NCI-H748 (cell line): ENCODE results near the gene HECTD4.
A peak's percentile ranks its signal among the peaks of the same experiment; 100 is the strongest.

ENCODE experiments used
- DNase-seq: peaks from one replicate; lab custom pipeline; 2025; ENCODE audit not compliant: unreplicated experiment; lab: John Stamatoyannopoulos, UW

HECTD4 gene

GRCh38 chr12:112322882-112323547, 59.2 kb downstream of the HECTD4 start:
- DNase-seq = no peak

- DNase-seq = no peak
Observed at GRCh38 chr12:112322441-112322840, 59.8 kb downstream of the HECTD4 start.

GRCh38 chr12:112321245-112321644, 61.0 kb downstream of the HECTD4 start:
- DNase-seq = no peak

- DNase-seq = no peak
Observed at GRCh38 chr12:112319395-112319794, 62.8 kb downstream of the HECTD4 start.

- no peak for DNase-seq
Observed at GRCh38 chr12:112317481-112317880, 64.8 kb downstream of the HECTD4 start.

GRCh38 chr12:112314981-112315380, 67.2 kb downstream of the HECTD4 start:
- DNase-seq = no peak

GRCh38 chr12:112309797-112310196, 72.4 kb downstream of the HECTD4 start:
- DNase-seq = no peak

- no peak for DNase-seq
Observed at GRCh38 chr12:112308652-112309051, 73.6 kb downstream of the HECTD4 start.

- DNase-seq = no peak
Observed at GRCh38 chr12:112308161-112308560, 74.1 kb downstream of the HECTD4 start.

GRCh38 chr12:112307317-112308011, 74.8 kb downstream of the HECTD4 start:
- no peak for DNase-seq

- no peak for DNase-seq
Observed at GRCh38 chr12:112305951-112306350, 76.3 kb downstream of the HECTD4 start.

GRCh38 chr12:112304436-112304835, 77.8 kb downstream of the HECTD4 start:
- DNase-seq = no peak

GRCh38 chr12:112303799-112304198, 78.4 kb downstream of the HECTD4 start:
- no peak for DNase-seq

GRCh38 chr12:112303004-112303403, 79.2 kb downstream of the HECTD4 start:
- DNase-seq = no peak

GRCh38 chr12:112299704-112300103, 82.5 kb downstream of the HECTD4 start:
- DNase-seq = no peak

GRCh38 chr12:112297188-112297587, 85.0 kb downstream of the HECTD4 start:
- no peak for DNase-seq

- no peak for DNase-seq
Observed at GRCh38 chr12:112296183-112296582, 86.0 kb downstream of the HECTD4 start.

GRCh38 chr12:112294793-112295192, 87.4 kb downstream of the HECTD4 start:
- peak; percentile 9 for DNase-seq

- no peak for DNase-seq
Observed at GRCh38 chr12:112288638-112289037, 93.6 kb downstream of the HECTD4 start.

- peak; percentile 94 for DNase-seq
Observed at GRCh38 chr12:112285600-112286401, 96.4 kb downstream of the HECTD4 start.

GRCh38 chr12:112283546-112283945, 98.7 kb downstream of the HECTD4 start:
- DNase-seq = no peak

GRCh38 chr12:112282920-112283319, 99.3 kb downstream of the HECTD4 start:
- DNase-seq = no peak
